Small intestine (tissue), 7 donors: ENCODE data around the gene GCAT. TPM values are rescaled to one million over a fixed set of nuclear protein-coding genes. Genes with fewer than 3 reads are reported as not detected.

ENCODE experiments used
- DNase-seq, 2 donors: peaks; one replicate each; pipeline versions ENCODE4 v3.0.0 to v3.0.0-alpha.2; 2013
- FAIRE-seq: peaks from 2 replicates; lab custom pipeline; 2012; peaks lifted over from hg19 to GRCh38; lab: Jason Lieb, UNC
- H3K27ac ChIP-seq, 3 donors: one replicate each; pipeline ENCODE4 v1.5.1; 2013; ENCODE audit warnings: low read length in 2 of 3, mild to moderate bottlenecking in 2 of 3, control low read depth in 1 of 3, inconsistent platforms in 1 of 3, low read depth in 1 of 3, moderate library complexity in 1 of 3
- H3K27me3 ChIP-seq, 3 donors: one replicate each; pipeline ENCODE4 v1.6.1; 2013; ENCODE audit warnings: low read length in 3 of 3, inconsistent platforms in 1 of 3; ENCODE audit not compliant: control insufficient read depth in 3 of 3, insufficient read depth in 3 of 3
- H3K36me3 ChIP-seq, 3 donors: one replicate each; pipeline ENCODE4 v1.6.1; 2013; ENCODE audit warnings: low read length in 3 of 3, inconsistent platforms in 1 of 3, low read depth in 1 of 3, mild to moderate bottlenecking in 1 of 3, moderate library complexity in 1 of 3; ENCODE audit not compliant: control insufficient read depth in 3 of 3, insufficient read depth in 2 of 3
- H3K4me1 ChIP-seq, 3 donors: one replicate each; pipeline ENCODE4 v1.6.1; 2013; ENCODE audit warnings: low read length in 2 of 3, inconsistent platforms in 1 of 3, low read depth in 1 of 3, mild to moderate bottlenecking in 1 of 3, moderate library complexity in 1 of 3; ENCODE audit not compliant: control insufficient read depth in 3 of 3, insufficient read depth in 2 of 3
- H3K4me3 ChIP-seq, 3 donors: one replicate each; pipeline ENCODE4 v1.5.1; 2013; ENCODE audit warnings: low read length in 3 of 3, control low read depth in 1 of 3, inconsistent platforms in 1 of 3, low read depth in 1 of 3, mild to moderate bottlenecking in 1 of 3, moderate library complexity in 1 of 3
- H3K9me3 ChIP-seq, 2 donors: one replicate each; pipeline ENCODE4 v1.6.1; 2013; ENCODE audit warnings: low read depth in 1 of 2, low read length in 1 of 2; ENCODE audit not compliant: control insufficient read depth in 2 of 2, insufficient read depth in 1 of 2
- WGBS, 3 donors: extraction: QIAGEN DNeasy Blood & Tissue Kit; methylation state at CpG; one replicate each; pipeline ENCODE4 v1.1.7; 2013; 5-methylcytosine and 5-hydroxymethylcytosine counted together
- polyA plus RNA-seq, 4 donors: library from polyadenylated mRNA; stranded (reverse) in 3 of 4; unstranded in 1 of 4; fragments of 200-250 nt in 3 of 4; fragments of 120-200 nt in 1 of 4; gene quantifications; one replicate each; pipeline versions ENCODE4 v1.2.1 to v1.2.3, GENCODE V29; 2013
- donor health status: healthy with polysubstance abuse.
- donor health status: control.
- donor health status: control.
- donor health status: Bipolar disorder and iron deficiency.
- donor health status: healthy.

The GCAT gene
- polyA plus RNA-seq, 4 donors, result 2.9 to 12.3 (median 8.9) TPM

DNA sequence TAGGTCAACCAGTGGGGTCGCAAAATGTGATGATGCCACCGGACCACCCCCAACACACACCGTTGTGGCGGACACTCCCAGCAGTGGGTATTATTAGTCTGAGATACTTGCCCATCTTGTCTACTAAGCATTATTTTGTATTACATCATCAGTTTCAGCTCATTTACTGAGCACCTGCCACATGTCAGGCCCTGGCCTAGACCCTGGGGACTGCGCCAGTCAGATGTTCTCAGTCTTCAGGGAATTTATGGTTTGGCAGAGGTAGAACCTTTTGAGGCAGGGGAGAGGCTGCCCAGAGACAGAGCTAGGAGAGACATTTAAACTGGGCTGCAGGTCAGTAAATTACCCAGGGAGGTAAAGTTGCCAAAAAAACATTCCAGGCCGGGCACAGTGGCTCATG is 43.1 kb upstream of the GCAT start:
- DNase-seq, result no peak
- H3K9me3 ChIP-seq, result no peaks in the 10 kb centered on the region
- no peak overlapping the region for H3K4me3 ChIP-seq
- WGBS, 3 donors, result 85 to 90% (median 86%) methylated on average over 6 of the region's 6 CpGs
- FAIRE-seq, result no peak
- H3K27me3 ChIP-seq, result no peaks in the 10 kb centered on the region
- no peak overlapping the region for H3K27ac ChIP-seq
- no peaks in the 10 kb centered on the region for H3K4me1 ChIP-seq
- H3K36me3 ChIP-seq, result peaks cover 0 to 82% (median 4%) of the 10 kb centered on the region in 3 donors

- Histone ChIP-seq H3K9me3 (no peaks in the 10 kb centered on the region), H3K27ac (no peak overlapping the region), H3K27me3 (no peaks in the 10 kb centered on the region), H3K36me3 (peaks cover 0 to 87% (median 4%) of the 10 kb centered on the region in 3 donors), H3K4me3 (no peak overlapping the region), H3K4me1 (no peaks in the 10 kb centered on the region)
- DNase-seq, result no peak
- no peak for FAIRE-seq
- WGBS, 3 donors, result 86 to 91% (median 90%) methylated on average over 13 of the region's 13 CpGs
These were observed 42.2 kb upstream of the GCAT start for GRCh38 chr22:37765498-37765897.

DNA sequence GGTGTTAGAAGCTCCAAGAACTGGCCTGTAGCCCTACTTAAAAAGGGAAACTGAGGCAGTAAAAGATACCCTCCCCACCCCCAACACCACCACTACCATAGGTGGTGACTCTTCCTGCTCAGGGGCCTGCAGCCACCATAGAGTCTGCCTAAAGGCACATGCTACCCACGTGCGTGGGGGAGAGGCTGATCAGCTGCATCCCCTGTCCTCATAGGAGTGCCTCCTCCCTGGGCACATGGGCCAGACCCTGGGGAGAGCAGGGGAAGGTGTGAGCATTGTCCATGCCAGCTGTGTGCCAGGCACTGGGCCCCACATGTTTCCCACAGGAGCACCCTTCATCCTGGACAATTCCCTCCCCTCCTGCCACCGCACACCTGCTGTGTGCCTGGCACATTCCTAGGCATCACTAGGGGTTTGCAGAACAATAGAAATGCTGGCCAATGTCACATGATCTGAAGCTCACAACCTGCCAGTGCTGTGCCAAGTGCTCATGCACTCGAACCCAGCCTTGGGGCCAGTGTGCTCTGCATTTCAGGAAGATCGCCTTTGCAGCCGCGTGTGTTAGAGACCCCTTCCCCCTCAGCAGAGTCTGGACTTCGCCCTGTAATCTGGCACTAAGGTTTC is 41.7 kb upstream of the GCAT start:
- no peak for FAIRE-seq
- no peaks in the 10 kb centered on the region for H3K9me3 ChIP-seq
- H3K36me3 ChIP-seq, result peaks cover 0 to 85% (median 4%) of the 10 kb centered on the region in 3 donors
- no peak overlapping the region for H3K27ac ChIP-seq
- no peaks in the 10 kb centered on the region for H3K4me1 ChIP-seq
- H3K27me3 ChIP-seq, result no peaks in the 10 kb centered on the region
- H3K4me3 ChIP-seq, result no peak overlapping the region
- WGBS, 3 donors, result 70 to 78% (median 75%) methylated on average over 8 of the region's 8 CpGs
- no peak for DNase-seq

DNA sequence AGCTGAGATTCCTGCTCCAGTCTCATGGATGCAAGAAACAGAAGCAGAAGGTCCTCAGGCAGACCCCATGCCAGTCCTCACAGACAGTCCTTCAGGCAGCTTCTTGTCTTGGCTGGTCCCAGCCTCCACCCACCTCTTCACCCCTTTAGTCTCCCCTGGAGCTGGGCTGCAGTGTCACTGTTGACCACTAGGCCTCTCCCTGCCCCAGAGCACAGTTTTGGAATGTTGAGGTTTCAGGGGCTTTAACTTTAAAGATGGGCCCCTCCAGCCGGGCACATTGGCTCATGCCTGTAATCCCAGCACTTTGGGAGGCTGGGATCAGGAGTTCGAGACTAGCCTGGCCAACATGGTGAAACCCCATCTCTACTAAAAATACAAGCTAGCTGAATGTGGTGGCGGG is 39.5 kb upstream of the GCAT start:
- no peak for FAIRE-seq
- Histone ChIP-seq H3K27me3 (no peaks in the 10 kb centered on the region), H3K36me3 (peaks cover 4 to 85% (median 9%) of the 10 kb centered on the region in 3 donors), H3K9me3 (no peaks in the 10 kb centered on the region), H3K27ac (no peak overlapping the region), H3K4me3 (no peak overlapping the region), H3K4me1 (no peaks in the 10 kb centered on the region)
- DNase-seq, result no peak
- 94 to 97% (median 97%) methylated on average over 3 of the region's 3 CpGs for WGBS, 3 donors

- DNase-seq (no peak), FAIRE-seq (no peak)
- Histone ChIP-seq H3K27ac (no peak overlapping the region), H3K4me3 (no peak overlapping the region), H3K36me3 (peaks cover 4 to 86% (median 9%) of the 10 kb centered on the region in 3 donors), H3K9me3 (no peaks in the 10 kb centered on the region), H3K27me3 (no peaks in the 10 kb centered on the region), H3K4me1 (no peaks in the 10 kb centered on the region)
- 94 to 97% (median 97%) methylated on average over 18 to 24 of the region's 24 CpGs for WGBS, 3 donors
These were observed 38.7 kb upstream of the GCAT start for GRCh38 chr22:37769056-37769455.

DNA sequence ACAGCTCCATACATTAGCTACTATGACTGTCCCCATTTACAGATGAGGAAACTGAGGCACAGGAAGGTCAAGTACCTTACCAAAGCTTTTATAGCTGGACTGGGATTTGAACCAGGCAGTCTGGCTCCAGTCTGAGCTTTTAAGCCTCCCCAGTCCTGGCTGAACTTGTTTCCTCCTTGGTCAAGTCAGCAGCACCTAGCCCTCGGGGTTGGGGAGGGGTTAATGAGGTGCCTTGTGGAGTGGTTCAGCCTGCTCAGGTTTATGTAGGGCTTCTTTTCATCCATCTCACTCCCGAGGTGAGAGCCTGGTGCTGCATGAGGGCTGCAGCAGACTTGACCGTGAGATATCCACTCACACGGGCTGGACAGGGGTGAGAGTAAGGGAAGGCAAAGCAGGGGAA is 36.7 kb upstream of the GCAT start:
- FAIRE-seq, result no peak
- DNase-seq, result no peak
- no peaks in the 10 kb centered on the region for H3K4me1 ChIP-seq
- no peaks in the 10 kb centered on the region for H3K27me3 ChIP-seq
- peaks cover 4 to 89% (median 9%) of the 10 kb centered on the region in 3 donors for H3K36me3 ChIP-seq
- WGBS, 3 donors, result 54 to 62% (median 60%) methylated on average over 4 of the region's 4 CpGs
- no peaks in the 10 kb centered on the region for H3K9me3 ChIP-seq
- H3K27ac ChIP-seq, result no peak overlapping the region
- H3K4me3 ChIP-seq, result no peak overlapping the region

DNA sequence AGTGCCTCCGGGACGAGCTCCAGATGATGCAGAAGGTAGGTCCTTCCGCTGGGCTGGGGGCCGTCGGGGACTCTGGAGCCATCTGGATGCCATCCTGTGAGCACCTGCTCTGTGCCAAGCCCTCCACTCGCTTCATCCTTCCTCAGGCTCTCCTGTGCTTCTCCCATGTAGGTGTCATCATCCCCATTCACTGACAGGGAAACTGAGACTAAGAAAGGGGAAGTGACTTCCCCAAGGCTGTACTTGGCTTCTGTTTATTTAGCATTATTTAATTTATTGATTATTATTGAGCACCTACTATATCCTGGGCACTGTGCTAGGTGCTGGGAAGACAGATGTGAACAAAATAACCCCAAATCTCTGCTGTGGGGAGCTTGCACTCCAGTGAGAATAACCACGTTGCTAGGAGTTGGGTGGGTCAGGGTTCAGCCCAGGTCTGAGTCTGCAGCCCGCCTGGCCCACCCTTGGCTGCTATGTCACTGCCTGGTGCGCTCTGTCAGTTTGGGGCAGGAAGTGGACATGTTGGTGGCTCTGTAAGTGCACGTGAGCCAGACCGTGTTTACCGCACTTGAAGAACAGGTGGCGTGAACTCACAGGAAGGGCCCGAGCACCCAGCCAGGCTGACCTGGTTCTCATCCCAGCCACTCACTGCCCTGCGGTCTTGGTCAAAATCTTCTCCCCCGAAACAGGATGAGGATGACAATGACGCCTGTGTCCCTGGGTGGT is 35.9 kb upstream of the GCAT start:
- H3K4me3 ChIP-seq, result no peak overlapping the region
- DNase-seq, result no peak
- FAIRE-seq, result no peak
- no peak overlapping the region for H3K27ac ChIP-seq
- WGBS, 3 donors, result 88 to 94% (median 90%) methylated on average over 17 of the region's 17 CpGs
- no peaks in the 10 kb centered on the region for H3K9me3 ChIP-seq
- H3K27me3 ChIP-seq, result no peaks in the 10 kb centered on the region
- H3K36me3 ChIP-seq, result peaks cover 4 to 85% (median 9%) of the 10 kb centered on the region in 3 donors
- no peaks in the 10 kb centered on the region for H3K4me1 ChIP-seq

GRCh38 chr22:37774728-37775127 is 33.0 kb upstream of the GCAT start:
- H3K27ac ChIP-seq, result no peak overlapping the region
- H3K36me3 ChIP-seq, result peaks cover 4 to 61% (median 7%) of the 10 kb centered on the region in 3 donors

More at GRCh38 chr22:37774728-37775127, 33.0 kb upstream of the GCAT start:
- FAIRE-seq (no peak), DNase-seq (no peak)
- H3K27me3 ChIP-seq, result no peaks in the 10 kb centered on the region
- WGBS, 3 donors, result 86 to 89% (median 87%) methylated on average over 3 of the region's 3 CpGs
- peaks cover 0 to 5% (median 0%) of the 10 kb centered on the region in 3 donors for H3K4me1 ChIP-seq
- no peaks in the 10 kb centered on the region for H3K9me3 ChIP-seq
- no peak overlapping the region for H3K4me3 ChIP-seq
